Stimulated activated CD4-positive, alpha-beta T cell treated with anti-CD3 and anti-CD28 coated beads, Interleukin-4, amount 100 ng/mL, for 4 hours (primary cell): ENCODE measurements around the gene RAB40B.
A peak's percentile ranks its signal among the peaks of the same experiment; 100 is the strongest.

Experiments
- DNase-seq, 2 experiments: peaks; one replicate each; pipeline ENCODE4 v3.0.0-alpha.2; 2020

The RAB40B gene

GRCh38 chr17:82648165-82648668, 50.3 kb downstream of the RAB40B start, which contains the start of gene WDR45B:
Gene WDR45B (minus strand): TSS chr17:82648444. CDS start chr17:82648340, 104 bp downstream.
- peak; percentile 86 for DNase-seq

- DNase-seq = peak; percentile 37 to 52
These were observed 50.8 kb downstream of the RAB40B start for GRCh38 chr17:82647593-82648164.

GRCh38 chr17:82645516-82645915, 53.0 kb downstream of the RAB40B start:
- no peak for DNase-seq

- DNase-seq = no peak
These were observed 54.4 kb downstream of the RAB40B start for GRCh38 chr17:82644148-82644547.

- no peak for DNase-seq
These were observed 56.5 kb downstream of the RAB40B start for GRCh38 chr17:82642022-82642421.

- DNase-seq = no peak
These were observed 58.5 kb downstream of the RAB40B start for GRCh38 chr17:82640036-82640435.

GRCh38 chr17:82639628-82640027, 58.9 kb downstream of the RAB40B start:
- no peak for DNase-seq

- DNase-seq = no peak
These were observed 60.2 kb downstream of the RAB40B start for GRCh38 chr17:82638183-82638773.

- no peak for DNase-seq
These were observed 61.6 kb downstream of the RAB40B start for GRCh38 chr17:82636626-82637598.

GRCh38 chr17:82633343-82633742, 65.2 kb downstream of the RAB40B start:
- DNase-seq = no peak

GRCh38 chr17:82632451-82632850, 66.0 kb downstream of the RAB40B start:
- no peak for DNase-seq

- DNase-seq = no peak
These were observed 67.0 kb downstream of the RAB40B start for GRCh38 chr17:82631544-82631943.

- no peak for DNase-seq
These were observed 68.3 kb downstream of the RAB40B start for GRCh38 chr17:82630212-82630611.

- no peak for DNase-seq
These were observed 68.8 kb downstream of the RAB40B start for GRCh38 chr17:82629748-82630147.

GRCh38 chr17:82627405-82627804, 71.1 kb downstream of the RAB40B start:
- DNase-seq = no peak

GRCh38 chr17:82623707-82624106, 74.8 kb downstream of the RAB40B start:
- DNase-seq = no peak

GRCh38 chr17:82619641-82620040, 78.9 kb downstream of the RAB40B start:
- no peak for DNase-seq

GRCh38 chr17:82619211-82619610, 79.3 kb downstream of the RAB40B start:
- no peak for DNase-seq

GRCh38 chr17:82616021-82616711, 82.3 kb downstream of the RAB40B start:
- DNase-seq = no peak

GRCh38 chr17:82615084-82616020, 83.1 kb downstream of the RAB40B start:
- no peak for DNase-seq

- no peak for DNase-seq
These were observed 84.3 kb downstream of the RAB40B start for GRCh38 chr17:82614095-82614631.
